ENCODE measurements around the gene FAM117A. TPM values are rescaled to one million over a fixed set of nuclear protein-coding genes. Genes with fewer than 3 reads are reported as not detected.

FAM117A gene
- total and polyA plus RNA-seq, 10 of the 15 experiments (the other 5 are each of a cell fraction or from before 2014, with no cell fraction given): 2.1 to 29.6 (median 20.0) TPM

- Histone ChIP-seq H3K4me3 (no peak overlapping the region), H3K9me3 (replicated peaks; ENCODE audit: control insufficient read depth, insufficient read depth, low read length) (no peaks in the 10 kb centered on the region), H4K20me1 (ENCODE audit: control insufficient read depth, insufficient read depth) (0 out of 2 replicates have a peak, but pooled peaks cover 3% of the 10 kb centered on the region), H3K79me2 (ENCODE audit: control insufficient read depth, insufficient read depth, low read length) (peaks cover 7% of the 10 kb centered on the region), H3K4me2 (ENCODE audit: control insufficient read depth, insufficient read depth) (no peak overlapping the region), H3K4me1 (ENCODE audit: control insufficient read depth, insufficient read depth, low read length) (no peaks in the 10 kb centered on the region; the same call in 1 of the 2 replicates), H3K27ac (ENCODE audit: control insufficient read depth, insufficient read depth) (no peak overlapping the region), H3K27me3 (replicated peaks in 1 of 2; ENCODE audit: control insufficient read depth in 2 of 2, insufficient read depth in 2 of 2, low read length in 1 of 2) (no peaks in the 10 kb centered on the region), H3K9ac (ENCODE audit: control insufficient read depth, insufficient read depth, low read length) (no peak overlapping the region), H3K36me3 (ENCODE audit: control insufficient read depth in 2 of 2, insufficient read depth in 2 of 2, low read length in 1 of 2) (peaks cover 11 to 43% of the 10 kb centered on the region in 2 experiments), H2AFZ (ENCODE audit: control insufficient read depth, low read depth, low read length) (no peak overlapping the region)
- DNase-seq (ENCODE audit: low read depth, low spot score): no peak
- RAD21 ChIA-PET (ENCODE audit: unreplicated experiment): no interaction called here
- ATAC-seq: no peak
- WGBS (ENCODE audit: insufficient coverage, insufficient replicate concordance, low lambda C conversion rate, missing lambda C conversion rate): 92% methylated on average over 8 of the region's 8 CpGs
- intact Hi-C loops (cut with micrococcal nuclease; ENCODE audit: unreplicated experiment): no loop called here
- in situ Hi-C loops (cut with MboI): no loop called here
- POLR2A ChIA-PET: no interaction called here
- TF ChIP-seq SP1 (IDR thresholded peaks at IDR 0.05; ENCODE audit: low read depth, low read length) (no peak), PML (IDR thresholded peaks at IDR 0.05; ENCODE audit: low read length) (no peak), RELA (IDR thresholded peaks at IDR 0.05; ENCODE audit: borderline replicate concordance, partially characterized antibody) (no peak), JUND (IDR thresholded peaks at IDR 0.05; ENCODE audit: low read depth, low read length) (no peak), MEF2B (IDR thresholded peaks at IDR 0.05; ENCODE audit: partially characterized antibody, poor library complexity, severe bottlenecking) (no peak), NFYB (IDR thresholded peaks at IDR 0.05; ENCODE audit: insufficient read depth, low read depth, low read length) (no peak), TBL1XR1 (IDR thresholded peaks at IDR 0.05; ENCODE audit: low read depth, low read length) (no peak), CBX5 (IDR thresholded peaks at IDR 0.05; ENCODE audit: low read depth) (no peak), SUPT20H (IDR thresholded peaks at IDR 0.05; ENCODE audit: borderline replicate concordance, control insufficient read depth, low read depth, low read length) (no peak), KLF5 (IDR thresholded peaks at IDR 0.05; ENCODE audit: partially characterized antibody) (no peak), ATF7 (IDR thresholded peaks at IDR 0.05; ENCODE audit: low read depth) (no peak), CHD1 (IDR thresholded peaks at IDR 0.05; ENCODE audit: low read depth, low read length) (no peak), POU2F2 (IDR thresholded peaks at IDR 0.05; ENCODE audit: borderline replicate concordance, low read depth, low read length) (no peak), MEF2A (IDR thresholded peaks at IDR 0.05; ENCODE audit: insufficient read depth, low read depth, low read length) (no peak), BRCA1 (IDR thresholded peaks at IDR 0.05; ENCODE audit: low read depth, low read length) (no peak), PBX3 (IDR thresholded peaks at IDR 0.05; ENCODE audit: insufficient replicate concordance, low read depth, low read length) (no peak), IKZF2 (IDR thresholded peaks at IDR 0.05) (no peak), ZNF274 (IDR thresholded peaks at IDR 0.05; ENCODE audit: insufficient read depth, insufficient read length) (no peak)
- TF ChIP-seq, protein P1, sequence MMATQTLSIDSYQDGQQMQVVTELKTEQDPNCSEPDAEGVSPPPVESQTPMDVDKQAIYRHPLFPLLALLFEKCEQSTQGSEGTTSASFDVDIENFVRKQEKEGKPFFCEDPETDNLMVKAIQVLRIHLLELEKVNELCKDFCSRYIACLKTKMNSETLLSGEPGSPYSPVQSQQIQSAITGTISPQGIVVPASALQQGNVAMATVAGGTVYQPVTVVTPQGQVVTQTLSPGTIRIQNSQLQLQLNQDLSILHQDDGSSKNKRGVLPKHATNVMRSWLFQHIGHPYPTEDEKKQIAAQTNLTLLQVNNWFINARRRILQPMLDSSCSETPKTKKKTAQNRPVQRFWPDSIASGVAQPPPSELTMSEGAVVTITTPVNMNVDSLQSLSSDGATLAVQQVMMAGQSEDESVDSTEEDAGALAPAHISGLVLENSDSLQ (IDR thresholded peaks at IDR 0.05): no peak
- SMC1A ChIA-PET (ENCODE audit: uncharacterized antibody, unreplicated experiment): interaction anchor here (1.0 kb wide), 2 partner anchors 34 to 46 kb away, joined by 3 read pairs; no protein-coding TSS in a partner anchor
- CTCF ChIA-PET: interaction anchor here (0.9 to 2.6 kb wide), 5 partner anchors 42 to 391 kb away, joined by 3 to 9 read pairs (median 3); partner anchors contain the start of gene SLC35B1
- no peak for FAIRE-seq
- no TSS peak for BruUV-seq (replicated peaks)
Measured at GRCh38 chr17:49798182-49798581, 34.3 kb upstream of the FAM117A start.

Data from GM12878 (cell line).